Measurements from ENCODE around the gene TRIM7. TPM values are rescaled to one million over a fixed set of nuclear protein-coding genes. Genes with fewer than 3 reads are reported as not detected.

TRIM7 gene
- total RNA-seq, 3 donors from 2014 or later (not counting 1 experiment from before 2014, with no cell fraction given), result 0.73 to 1.2 TPM; not detected in 1

GRCh38 chr5:181160152-181160754 lies 44.7 kb downstream of the TRIM7 start:
- H3K4me3 Mint-ChIP-seq, result peak overlapping the region; percentile 65
- no peaks in the 10 kb centered on the region for H3K36me3 ChIP-seq (ENCODE audit: control insufficient read depth, insufficient read depth, low read length)
- H3K4me3 ChIP-seq (ENCODE audit: low read length), result peak overlapping the region; percentile 11
- peaks cover 7% of the 10 kb centered on the region for H3K27me3 ChIP-seq (ENCODE audit: control insufficient read depth, insufficient read depth, low read length)
- H3K36me3 Mint-ChIP-seq, result no peaks in the 10 kb centered on the region
- peaks cover 33% of the 10 kb centered on the region for H3K4me1 ChIP-seq (ENCODE audit: control insufficient read depth, insufficient read depth, low read length)
- TF ChIP-seq CTCF (IDR thresholded peaks at IDR 0.05), result no peak
- 73% methylated on average over 17 of the region's 21 CpGs for WGBS (ENCODE audit: insufficient coverage)
- ATAC-seq, result peak; percentile 86 to 90 (median 89)
- peak overlapping the region; percentile 79 for H3K27ac ChIP-seq (ENCODE audit: low read length)
- H3K27ac Mint-ChIP-seq, result peak overlapping the region; percentile 87 to 95
- H3K4me1 Mint-ChIP-seq, result peaks cover 20 to 21% of the 10 kb centered on the region in 2 donors
- intact Hi-C loops (cut with micrococcal nuclease), result no loop called here
- H3K9me3 Mint-ChIP-seq, result no peaks in the 10 kb centered on the region
- H3K27me3 Mint-ChIP-seq (ENCODE audit: low read depth in 2 of 2), result peaks cover 1 to 16% of the 10 kb centered on the region in 2 donors
- H3K9me3 ChIP-seq (ENCODE audit: control insufficient read depth, insufficient read depth, low read length), result no peaks in the 10 kb centered on the region
- peak; percentile 54 to 95 for DNase-seq

GRCh38 chr5:181159286-181160151 lies 45.5 kb downstream of the TRIM7 start:
- ATAC-seq (peak; percentile 75 to 82 (median 81)), DNase-seq (peak; percentile 90 to 95)
- 65% methylated on average over 19 of the region's 20 CpGs for WGBS (ENCODE audit: insufficient coverage)
- intact Hi-C loops (cut with micrococcal nuclease), result no loop called here
- Mint-ChIP-seq H3K27me3 (ENCODE audit: low read depth in 2 of 2) (peaks cover 0 to 17% of the 10 kb centered on the region in 2 donors), H3K4me1 (peaks cover 18 to 25% of the 10 kb centered on the region in 2 donors), H3K9me3 (no peaks in the 10 kb centered on the region), H3K4me3 (peak overlapping the region; percentile 89), H3K36me3 (no peaks in the 10 kb centered on the region), H3K27ac (peak overlapping the region; percentile 87 to 95)
- Histone ChIP-seq H3K27me3 (ENCODE audit: control insufficient read depth, insufficient read depth, low read length) (peaks cover 6% of the 10 kb centered on the region), H3K4me1 (ENCODE audit: control insufficient read depth, insufficient read depth, low read length) (peaks cover 31% of the 10 kb centered on the region), H3K27ac (ENCODE audit: low read length) (peak overlapping the region; percentile 79), H3K9me3 (ENCODE audit: control insufficient read depth, insufficient read depth, low read length) (no peaks in the 10 kb centered on the region), H3K36me3 (ENCODE audit: control insufficient read depth, insufficient read depth, low read length) (no peaks in the 10 kb centered on the region), H3K4me3 (ENCODE audit: low read length) (no peak overlapping the region)
- TF ChIP-seq CTCF (IDR thresholded peaks at IDR 0.05), result peak; percentile 91

- ATAC-seq (no peak), DNase-seq (no peak)
- peaks cover 2% of the 10 kb centered on the region for H3K27me3 ChIP-seq (ENCODE audit: control insufficient read depth, insufficient read depth, low read length)
- peaks cover 11 to 23% of the 10 kb centered on the region in 2 donors for H3K4me1 Mint-ChIP-seq
- intact Hi-C loops (cut with micrococcal nuclease), result no loop called here
- H3K4me1 ChIP-seq (ENCODE audit: control insufficient read depth, insufficient read depth, low read length), result peaks cover 26% of the 10 kb centered on the region
- no peak overlapping the region for H3K27ac ChIP-seq (ENCODE audit: low read length)
- peaks cover 0 to 15% of the 10 kb centered on the region in 2 donors for H3K27me3 Mint-ChIP-seq (ENCODE audit: low read depth in 2 of 2)
- no peak overlapping the region for H3K4me3 ChIP-seq (ENCODE audit: low read length)
- no peaks in the 10 kb centered on the region for H3K36me3 ChIP-seq (ENCODE audit: control insufficient read depth, insufficient read depth, low read length)
- no peak for TF ChIP-seq CTCF (IDR thresholded peaks at IDR 0.05)
- no peaks in the 10 kb centered on the region for H3K9me3 Mint-ChIP-seq
- no peaks in the 10 kb centered on the region for H3K9me3 ChIP-seq (ENCODE audit: control insufficient read depth, insufficient read depth, low read length)
- no peak overlapping the region for H3K4me3 Mint-ChIP-seq
- peak overlapping the region; percentile 85 to 95 for H3K27ac Mint-ChIP-seq
- H3K36me3 Mint-ChIP-seq, result no peaks in the 10 kb centered on the region
- WGBS (ENCODE audit: insufficient coverage), result 100% methylated on average over 2 of the region's 3 CpGs
These were observed 46.1 kb downstream of the TRIM7 start for GRCh38 chr5:181158869-181159268.
